ENCODE results near the gene ARHGAP19.

The ARHGAP19 gene

GRCh38 chr10:97302088-97302791, 9.8 kb upstream of the ARHGAP19 start:
- CTCF ChIA-PET = no interaction called here
- Histone ChIP-seq H3K9me3 (ENCODE audit: control insufficient read depth, insufficient read depth, low read depth, low read length) (no peaks in the 10 kb centered on the region), H3K4me3 (ENCODE audit: low read depth, low read length) (no peak overlapping the region), H3K27ac (ENCODE audit: extremely low read depth, low read depth, low read length) (no peak overlapping the region), H3K36me3 (ENCODE audit: control insufficient read depth in 2 of 2, insufficient read depth in 1 of 2, low read length in 2 of 2) (no peaks in the 10 kb centered on the region), H3K4me1 (ENCODE audit: control insufficient read depth, insufficient read depth, low read length) (no peaks in the 10 kb centered on the region)
- TF ChIP-seq ZNF433 (tag by site-specific recombination; IDR thresholded peaks at IDR 0.05; ENCODE audit: low read depth) (no peak), ZSCAN5A (tag by site-specific recombination; IDR thresholded peaks at IDR 0.05) (no peak), ZBTB6 (tag by site-specific recombination; IDR thresholded peaks at IDR 0.05) (no peak), ZNF280C (tag by site-specific recombination; IDR thresholded peaks at IDR 0.05) (no peak), OVOL3 (tag by site-specific recombination; IDR thresholded peaks at IDR 0.05) (no peak), ZNF146 (tag by site-specific recombination; IDR thresholded peaks at IDR 0.05) (no peak), ZNF223 (tag by site-specific recombination; IDR thresholded peaks at IDR 0.05) (no peak), KLF9 (tag by site-specific recombination; IDR thresholded peaks at IDR 0.05; ENCODE audit: low read depth) (no peak), ZNF513 (tag by site-specific recombination; IDR thresholded peaks at IDR 0.05) (no peak), ZNF302 (tag by site-specific recombination; IDR thresholded peaks at IDR 0.05; ENCODE audit: low read depth) (no peak), ZNF501 (tag by site-specific recombination; IDR thresholded peaks at IDR 0.05) (no peak), ZNF549 (tag by site-specific recombination; IDR thresholded peaks at IDR 0.05) (no peak), ZNF112 (tag by site-specific recombination; IDR thresholded peaks at IDR 0.05) (no peak), ZBTB8A (tag by site-specific recombination; IDR thresholded peaks at IDR 0.05) (no peak)
- POLR2A ChIA-PET = no interaction called here

- Histone ChIP-seq H3K27ac (ENCODE audit: extremely low read depth, low read depth, low read length) (no peak overlapping the region), H3K36me3 (ENCODE audit: control insufficient read depth in 2 of 2, insufficient read depth in 1 of 2, low read length in 2 of 2) (no peaks in the 10 kb centered on the region), H3K4me3 (ENCODE audit: low read depth, low read length) (no peak overlapping the region), H3K4me1 (ENCODE audit: control insufficient read depth, insufficient read depth, low read length) (no peaks in the 10 kb centered on the region), H3K9me3 (ENCODE audit: control insufficient read depth, insufficient read depth, low read depth, low read length) (no peaks in the 10 kb centered on the region)
- ChIA-PET POLR2A (no interaction called here), CTCF (no interaction called here)
- TF ChIP-seq ZNF2 (tag by site-specific recombination; IDR thresholded peaks at IDR 0.05) (no peak), ZNF585B (tag by site-specific recombination; IDR thresholded peaks at IDR 0.05) (no peak), ZBTB1 (tag by site-specific recombination; IDR thresholded peaks at IDR 0.05) (no peak), ZNF658 (tag by site-specific recombination; IDR thresholded peaks at IDR 0.05) (no peak), FEZF1 (tag by site-specific recombination; IDR thresholded peaks at IDR 0.05) (no peak), ZNF10 (tag by site-specific recombination; IDR thresholded peaks at IDR 0.05) (no peak), ZNF529 (tag by site-specific recombination; IDR thresholded peaks at IDR 0.05; ENCODE audit: insufficient replicate concordance) (no peak), ZNF354C (tag by site-specific recombination; IDR thresholded peaks at IDR 0.05; ENCODE audit: borderline replicate concordance, low read depth) (no peak), ZNF544 (tag by site-specific recombination; IDR thresholded peaks at IDR 0.05) (no peak), ZSCAN30 (tag by site-specific recombination; IDR thresholded peaks at IDR 0.05) (no peak), ZBTB17 (tag by site-specific recombination; IDR thresholded peaks at IDR 0.05) (no peak)
Observed at GRCh38 chr10:97300980-97301379, 8.5 kb upstream of the ARHGAP19 start.
